ENCODE measurements around the gene ANO3.

- TF ChIP-seq POLR2A (IDR thresholded peaks at IDR 0.05; ENCODE audit: low read length) (no peak), GATA1 (IDR thresholded peaks at IDR 0.05; ENCODE audit: low read depth, low read length) (no peak)
These were observed 141.6 kb downstream of the ANO3 start for GRCh38 chr11:26473216-26474194.
